Epidermal melanocyte (primary cell): ENCODE results near the gene C1QA.
"Not testable (repeated sequence)": the region's sequence is repeated elsewhere in the genome, so short reads cannot be mapped to it uniquely, and the experiment has no call there.

Source experiments
- DNase-seq: peaks from one replicate; pipeline ENCODE4 v3.0.0; 2011; ENCODE audit warnings: low spot score; ENCODE audit not compliant: insufficient read length

The C1QA gene

DNA sequence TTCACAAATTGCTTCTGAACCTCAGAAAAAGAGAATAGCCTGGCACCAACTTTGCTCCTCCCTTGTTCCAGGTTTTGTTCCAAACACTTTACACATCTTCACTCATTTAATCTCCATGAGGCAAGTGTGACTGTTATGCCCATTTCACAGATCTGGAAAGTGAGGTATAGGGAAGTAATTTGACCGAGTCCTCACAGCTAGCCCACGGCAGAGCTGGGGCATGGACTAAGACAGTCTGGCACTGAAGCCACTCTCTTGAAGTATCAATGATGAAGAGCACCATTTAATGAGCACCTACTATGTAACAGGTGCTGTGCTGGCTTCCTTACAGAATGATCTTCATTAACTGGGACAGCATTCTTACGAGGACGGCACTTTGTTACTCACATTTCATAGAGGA, 35.6 kb downstream of the C1QA start:
- no peak for DNase-seq

DNA sequence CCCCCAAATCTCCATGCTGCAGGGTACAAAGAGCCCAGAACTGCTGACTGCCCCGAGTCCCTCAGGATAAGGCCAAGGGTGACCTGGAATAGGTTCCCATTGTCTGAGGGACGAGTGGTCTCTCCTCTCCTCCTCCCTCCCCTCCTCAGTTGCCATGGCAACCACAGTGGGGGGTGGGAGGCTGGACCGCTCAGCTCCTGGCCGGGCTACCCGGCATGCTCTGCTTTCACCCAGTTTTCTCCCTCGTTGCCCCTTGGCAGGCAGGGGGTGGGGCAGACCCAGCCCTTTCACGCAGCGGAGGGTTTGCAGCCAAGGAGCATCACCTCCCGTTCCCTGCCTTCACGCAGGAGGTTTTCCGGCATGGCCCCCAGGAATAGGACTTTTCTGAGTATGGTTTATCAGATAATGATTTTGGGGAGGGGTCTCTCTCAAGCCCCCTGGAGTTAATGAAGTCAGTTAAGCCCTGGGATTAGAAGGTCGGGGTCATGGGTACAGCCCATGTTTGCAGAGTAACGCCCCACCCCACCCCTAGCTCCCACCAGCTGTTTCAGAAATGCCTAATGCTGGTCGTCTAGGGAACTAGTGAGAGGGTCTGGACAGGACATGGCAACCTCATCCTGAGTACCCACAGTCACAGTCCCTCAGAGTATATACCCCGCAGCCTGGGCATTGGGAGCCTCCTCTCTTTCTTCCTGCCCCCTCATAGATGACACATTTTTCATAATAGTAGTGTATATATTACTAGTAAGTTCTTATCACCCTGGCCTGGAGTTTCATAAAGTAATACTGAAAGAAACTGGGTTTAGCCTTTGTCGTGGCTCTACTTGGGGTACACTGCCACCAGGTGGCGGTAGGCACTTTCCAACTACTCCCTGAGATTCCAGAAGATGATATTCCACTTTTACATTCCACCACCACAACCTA, 37.3 kb downstream of the C1QA start:
- peak; percentile 50 for DNase-seq

DNA sequence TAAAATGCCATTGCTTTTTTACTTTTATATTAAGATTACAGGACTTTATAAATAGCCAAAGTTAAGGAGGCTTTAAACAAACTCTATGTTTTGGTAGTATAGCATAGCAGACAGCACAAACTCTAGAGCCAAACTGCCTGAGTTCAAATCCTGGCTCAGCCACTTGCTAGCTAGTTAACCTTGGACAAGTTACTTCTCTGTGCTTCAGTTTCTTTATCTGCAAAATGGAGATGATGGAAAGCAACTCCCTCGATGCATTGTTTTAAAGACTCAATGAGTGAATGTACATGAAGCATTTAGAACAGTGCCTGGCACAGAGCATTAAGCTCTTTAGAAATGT, 38.0 kb downstream of the C1QA start:
- no peak for DNase-seq

DNA sequence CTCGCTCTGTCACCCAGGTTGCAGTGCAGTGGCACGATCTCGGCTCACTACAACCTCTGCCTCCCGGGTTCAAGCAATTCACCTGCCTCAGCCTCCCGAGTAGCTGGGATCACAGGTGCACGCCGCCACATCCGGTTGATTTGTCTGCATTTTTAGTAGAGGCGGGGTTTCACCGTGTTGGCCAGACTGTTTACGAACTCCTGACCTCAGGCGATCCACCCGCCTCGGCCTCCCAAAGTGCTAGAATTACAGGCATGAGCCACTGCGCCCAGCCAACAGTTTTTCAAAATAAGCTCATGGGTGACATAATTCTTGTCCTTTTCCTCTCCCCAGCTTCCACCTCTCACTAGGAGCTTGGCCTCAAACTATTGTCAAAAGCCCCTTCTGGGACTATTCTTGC, 39.7 kb downstream of the C1QA start:
- DNase-seq, result not testable (repeated sequence)

DNA sequence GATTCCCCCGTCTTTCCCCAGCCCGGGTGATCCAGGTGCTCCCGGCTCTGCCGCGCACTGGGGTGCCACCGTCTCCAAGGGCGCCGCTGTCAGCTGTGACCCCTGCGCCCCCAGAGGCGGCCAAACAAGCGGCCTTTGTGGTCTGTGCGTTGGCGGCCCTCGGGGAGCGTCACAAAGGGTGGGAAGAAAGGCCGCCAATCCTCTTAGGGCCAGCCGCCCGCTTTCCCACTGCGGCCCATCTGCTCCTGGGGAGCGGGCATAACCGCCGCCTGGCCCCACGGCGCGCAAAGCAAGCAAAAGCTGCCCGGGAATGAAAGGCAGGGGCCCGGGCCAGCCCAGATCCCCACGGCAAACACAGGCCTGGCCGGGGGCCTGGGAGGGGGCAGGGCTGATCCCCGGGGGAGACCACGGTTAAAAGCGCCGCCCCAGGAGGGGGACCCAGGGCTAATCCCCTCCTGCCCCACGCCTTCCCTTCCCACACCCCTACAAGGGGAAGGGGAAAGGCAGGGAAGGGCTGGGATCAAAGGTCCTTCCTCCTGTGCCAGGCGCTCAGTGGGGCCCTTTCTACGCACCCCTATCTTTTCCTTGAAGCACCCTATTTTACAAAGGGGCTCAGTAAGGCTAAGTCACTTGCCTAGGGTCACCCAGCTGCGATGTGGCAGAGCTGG, 40.6 kb downstream of the C1QA start:
- no peak for DNase-seq

DNA sequence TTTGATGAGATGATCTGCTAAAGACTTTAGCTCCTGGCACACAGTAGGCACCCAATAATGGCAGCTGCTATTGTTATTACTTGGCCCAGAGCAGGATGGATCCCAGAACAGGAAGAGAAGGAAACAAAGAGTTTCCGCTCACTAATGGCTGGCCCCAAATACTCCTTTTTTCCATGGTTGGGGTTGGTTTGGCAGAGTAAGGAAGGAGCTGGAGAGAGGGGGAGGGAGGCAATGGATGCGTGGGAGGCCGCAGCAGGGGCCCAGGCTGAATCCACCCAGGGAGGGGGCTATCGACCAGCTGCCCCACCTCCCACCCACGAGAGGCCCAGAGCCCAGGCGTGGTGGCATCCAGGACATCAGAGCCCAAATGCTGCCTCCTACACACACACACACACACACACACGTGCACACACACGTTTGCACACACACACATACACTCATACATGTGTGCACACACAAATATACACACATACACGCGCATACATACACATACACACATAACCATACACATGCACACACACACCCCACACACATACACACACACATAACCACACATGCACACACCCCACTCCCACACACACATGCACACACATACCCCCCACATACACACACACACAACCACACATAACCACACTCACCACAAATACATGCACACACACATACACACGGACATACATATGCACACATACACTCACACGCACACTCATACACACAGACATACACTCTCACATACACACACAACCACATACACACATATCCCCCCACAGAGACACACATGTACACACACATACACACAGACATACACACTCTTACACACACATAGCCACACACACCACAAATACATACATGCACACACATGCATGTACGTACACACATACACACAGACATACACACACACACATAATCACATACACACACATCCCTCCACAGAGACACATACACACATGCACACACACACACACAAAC, 41.8 kb downstream of the C1QA start:
- DNase-seq, result no peak

DNA sequence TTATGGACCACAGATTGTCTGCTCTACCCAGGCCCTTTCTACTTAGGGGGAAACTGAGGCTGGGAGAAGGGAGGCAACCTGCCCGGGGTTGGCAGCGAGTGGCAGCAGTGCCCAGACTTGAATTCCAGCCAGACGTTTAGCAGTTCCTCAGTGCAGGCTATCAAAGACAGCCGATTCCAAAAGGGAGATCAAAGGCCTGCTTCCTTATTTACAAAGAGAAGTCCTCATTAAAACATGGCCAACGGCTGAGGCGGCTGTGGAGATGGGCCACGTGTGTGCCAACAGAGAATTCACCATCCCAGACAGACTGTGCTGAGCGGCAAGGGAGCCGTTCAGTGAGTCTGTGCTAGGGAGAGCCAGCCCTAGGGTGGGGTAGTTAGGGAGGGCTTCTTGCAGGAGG, 44.3 kb downstream of the C1QA start:
- DNase-seq, result no peak

DNA sequence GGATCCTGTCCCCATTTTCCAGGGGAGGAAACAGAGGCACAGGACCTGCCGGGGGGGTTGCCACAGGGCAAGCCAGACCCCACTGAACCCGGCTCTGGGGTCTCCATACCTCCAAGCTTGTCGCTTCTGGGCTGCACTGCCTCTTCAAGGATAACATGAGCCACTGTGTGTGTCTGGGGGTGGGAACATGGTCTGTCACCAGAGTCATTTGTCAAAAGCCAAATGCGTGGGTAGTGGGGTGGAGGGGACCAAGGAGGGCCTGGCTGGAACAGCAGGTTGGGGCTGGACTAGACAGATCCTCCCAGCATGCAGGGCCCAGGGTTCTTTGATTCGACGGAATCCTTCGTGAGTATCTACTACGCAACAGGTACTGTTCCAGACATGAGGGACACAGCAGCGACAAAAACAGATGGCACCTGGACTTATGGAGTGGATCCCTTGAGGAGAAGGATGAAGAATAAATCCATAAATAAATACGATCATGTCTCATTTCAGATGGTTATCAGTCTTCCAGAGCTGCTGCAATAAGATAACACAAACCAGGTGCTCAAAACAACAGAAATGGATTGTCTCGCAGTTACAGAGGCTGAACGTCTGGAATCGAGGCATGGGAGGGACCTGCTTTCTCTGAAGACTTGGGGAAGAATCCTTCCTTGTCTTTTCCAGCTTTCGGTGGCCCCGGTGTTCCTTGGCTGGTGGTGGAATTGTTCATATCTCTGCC, 45.3 kb downstream of the C1QA start:
- DNase-seq, result no peak

DNA sequence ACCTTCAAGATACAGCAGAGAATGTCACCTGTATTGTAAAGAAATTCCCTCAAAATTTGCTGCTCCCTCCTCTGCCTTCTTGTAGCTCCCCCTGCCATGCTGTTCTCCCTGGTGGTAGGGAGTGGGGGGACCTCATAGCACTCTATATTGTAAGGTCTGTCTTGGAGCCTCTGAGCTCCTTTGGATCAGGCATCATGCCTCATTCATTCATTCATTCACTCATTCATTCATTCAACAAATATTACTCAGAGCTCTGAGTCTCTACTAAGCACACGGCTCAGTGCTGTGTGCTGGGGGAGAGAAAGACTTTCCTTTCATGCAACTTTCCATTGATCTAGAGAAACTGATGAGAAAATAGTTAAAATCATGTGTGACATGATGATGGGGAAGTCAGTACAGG, 47.1 kb downstream of the C1QA start:
- DNase-seq, result no peak

DNA sequence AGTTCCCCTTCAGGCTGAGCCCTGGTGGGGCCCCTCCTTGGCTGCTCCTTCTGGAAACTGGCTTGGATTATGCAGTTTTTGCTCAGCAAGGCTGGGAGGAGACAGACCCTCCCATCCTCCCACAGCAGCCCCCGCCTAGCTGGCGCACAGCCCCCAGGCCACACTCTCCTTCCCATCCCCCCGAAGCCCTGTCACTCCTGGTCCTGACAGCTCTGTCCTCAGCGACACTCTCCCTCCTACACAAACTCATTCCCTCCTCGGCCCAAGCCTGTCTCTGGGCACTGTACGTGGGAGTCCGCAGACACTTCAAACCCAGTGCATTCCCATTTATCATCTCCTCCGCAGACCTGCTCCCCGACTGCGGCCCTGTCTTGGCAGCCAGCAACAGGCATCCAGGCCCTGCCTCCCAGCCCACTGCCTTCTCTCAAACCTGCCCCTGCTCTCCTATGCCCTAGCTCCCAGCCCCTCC, 49.2 kb downstream of the C1QA start:
- no peak for DNase-seq

DNA sequence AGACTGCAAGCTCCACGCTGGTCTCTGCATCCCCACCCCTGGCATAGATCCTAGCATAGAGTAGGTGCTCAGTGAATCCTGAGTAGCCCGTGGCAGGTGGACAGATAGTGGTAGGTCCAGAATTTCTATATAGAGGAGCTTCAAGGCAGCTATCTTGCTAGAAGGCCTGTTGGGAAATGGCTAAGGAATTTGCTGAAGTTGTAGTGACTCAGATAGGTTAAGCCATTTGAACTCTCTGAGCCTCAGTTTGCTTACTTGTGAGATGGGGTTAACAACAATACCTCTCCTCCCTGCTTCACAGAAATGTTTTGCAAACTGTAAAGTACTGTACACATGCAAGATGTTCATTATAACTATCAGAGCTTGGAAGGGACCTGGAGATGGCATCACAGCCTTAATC, 50.8 kb downstream of the C1QA start:
- DNase-seq, result no peak

DNA sequence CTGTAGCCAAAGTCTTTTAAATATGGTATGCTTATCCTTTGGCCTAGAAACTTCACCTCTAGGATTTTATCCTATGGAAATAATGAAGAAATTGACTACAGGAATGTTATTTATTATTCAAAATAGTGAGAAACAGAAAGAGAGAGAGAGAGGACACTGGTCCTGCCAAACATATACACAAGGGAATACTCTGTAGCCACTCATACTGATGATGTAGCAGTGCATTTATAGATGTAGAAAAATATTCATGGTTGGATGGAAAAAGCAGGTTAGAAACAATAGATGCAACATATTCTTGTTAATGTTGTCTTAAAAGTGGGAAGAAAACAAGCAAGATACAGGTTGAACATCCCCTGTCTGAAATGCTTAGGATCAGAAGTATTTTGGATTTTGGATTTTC, 52.0 kb downstream of the C1QA start:
- no peak for DNase-seq
